ENCODE results near the gene CROCC2.
"Not testable (repeated sequence)": the region's sequence is repeated elsewhere in the genome, so short reads cannot be mapped to it uniquely, and the experiment has no call there.

The CROCC2 gene

DNA sequence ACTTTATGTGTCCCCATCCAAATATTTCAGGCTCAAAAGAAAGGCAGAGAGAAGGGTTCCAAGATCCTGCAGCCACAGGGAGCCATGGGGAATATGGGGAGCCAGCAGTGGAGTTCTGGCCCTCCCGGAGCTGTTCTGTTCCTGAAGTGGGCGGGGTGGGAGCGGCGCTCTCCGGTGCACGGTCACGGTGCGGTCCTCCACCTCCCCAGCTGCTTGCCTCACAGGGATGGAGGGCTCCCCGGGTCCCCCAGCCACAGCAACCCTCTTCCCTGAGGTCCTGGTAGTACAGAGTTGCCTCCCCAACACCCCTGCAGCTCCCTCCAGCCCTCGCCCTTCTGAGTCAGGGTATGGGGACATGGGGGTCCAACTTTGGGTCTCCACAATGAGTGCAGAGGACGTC is 66.1 kb downstream of the CROCC2 start:
- no peak for DNase-seq

GRCh38 chr2:240972636-240973521 is 66.7 kb downstream of the CROCC2 start:
- DNase-seq, result peak; percentile 26

- DNase-seq, result no peak
These were observed 68.8 kb downstream of the CROCC2 start for GRCh38 chr2:240974771-240975572.

DNA sequence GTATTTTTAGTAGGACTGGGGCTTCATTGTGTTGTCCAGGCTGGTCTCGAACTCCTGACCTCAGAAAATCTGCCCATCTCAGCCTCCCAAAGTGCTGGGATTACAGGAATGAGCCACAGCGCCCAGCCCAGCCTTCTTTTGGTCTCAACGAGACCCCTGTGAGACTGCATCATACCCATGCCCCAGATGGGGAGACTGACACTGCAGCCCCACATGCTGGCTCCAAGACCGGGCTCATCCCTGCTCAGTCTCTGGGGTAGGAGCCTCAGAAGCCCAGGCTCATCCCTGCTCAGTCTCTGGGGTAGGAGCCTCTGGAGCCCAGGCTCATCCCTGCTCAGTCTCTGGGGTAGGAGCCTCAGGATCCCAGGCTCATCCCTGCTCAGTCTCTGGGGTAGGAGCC is 69.8 kb downstream of the CROCC2 start:
- DNase-seq, result not testable (repeated sequence)

DNA sequence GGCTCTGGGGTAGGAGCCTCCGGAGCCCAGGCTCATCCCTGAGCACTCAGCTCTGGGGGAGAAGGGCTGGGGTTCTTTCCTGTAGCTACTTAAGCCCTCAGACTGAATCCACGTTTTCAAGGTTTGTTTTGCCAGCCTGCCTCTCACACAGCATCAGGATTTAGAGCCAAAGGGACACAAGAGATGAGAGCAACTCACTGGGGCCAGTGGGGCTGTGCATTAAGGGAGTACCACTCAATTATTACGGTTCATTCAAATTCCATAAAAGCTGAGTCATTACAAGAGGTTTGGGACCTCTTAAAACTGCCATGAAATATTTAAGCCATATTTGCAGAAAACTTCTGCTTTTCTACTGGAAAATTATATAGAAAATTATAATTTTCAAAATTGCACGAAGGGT is 75.1 kb downstream of the CROCC2 start:
- no peak for DNase-seq

GRCh38 chr2:240981871-240982800 is 76.0 kb downstream of the CROCC2 start:
- no peak for DNase-seq

DNA sequence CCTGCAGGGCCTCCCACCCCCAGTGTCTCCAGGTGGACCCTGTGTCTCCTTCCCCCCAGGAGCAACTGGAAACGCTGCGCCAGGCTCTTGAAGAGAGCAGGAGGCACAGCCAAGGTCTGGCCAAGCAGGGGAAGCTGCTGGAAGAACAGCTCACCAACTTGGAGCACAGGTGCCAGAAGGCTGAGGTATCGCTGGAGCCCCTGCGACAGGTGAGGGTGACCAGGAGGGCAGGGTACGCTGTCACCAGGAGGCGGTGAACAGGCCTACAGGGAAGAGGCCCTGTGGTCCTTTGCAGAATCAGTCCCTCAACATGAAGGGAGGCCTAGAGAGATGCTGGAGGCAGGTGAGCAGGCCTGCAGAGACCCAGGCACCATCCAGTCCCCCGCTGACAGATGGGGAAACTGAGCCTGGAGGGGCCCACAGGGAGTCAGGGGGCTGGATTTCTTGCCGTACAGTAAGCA is 76.7 kb downstream of the CROCC2 start:
- DNase-seq, result no peak

GRCh38 chr2:240983361-240983995 is 77.3 kb downstream of the CROCC2 start:
- DNase-seq, result peak; percentile 72

DNA sequence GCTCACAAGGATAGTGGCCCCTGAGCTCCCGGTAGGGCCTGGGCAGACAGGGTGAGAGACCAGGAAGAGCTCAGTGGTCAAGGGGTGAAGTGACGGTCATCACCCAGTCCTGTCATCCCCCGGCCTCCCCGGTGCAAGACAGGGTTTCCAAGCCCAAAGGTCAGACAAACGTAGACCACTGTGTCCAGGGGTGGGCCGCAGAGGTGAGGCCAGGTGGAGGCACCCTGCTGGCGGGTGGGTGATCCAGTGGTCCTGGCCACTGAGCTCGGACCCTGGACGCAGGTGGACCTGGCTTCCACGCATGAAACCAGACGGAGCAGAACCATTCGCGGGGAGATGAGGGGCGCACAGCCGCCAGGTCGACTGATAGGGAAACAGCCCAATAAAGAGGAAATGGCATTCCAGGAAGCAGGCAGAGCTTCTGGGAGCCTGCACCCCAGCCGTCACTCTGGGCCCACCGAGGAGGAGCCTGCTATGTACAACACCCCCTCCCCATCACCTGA is 77.9 kb downstream of the CROCC2 start:
- DNase-seq, result no peak

- DNase-seq, result no peak
These were observed 80.0 kb downstream of the CROCC2 start for GRCh38 chr2:240985881-240986786.

DNA sequence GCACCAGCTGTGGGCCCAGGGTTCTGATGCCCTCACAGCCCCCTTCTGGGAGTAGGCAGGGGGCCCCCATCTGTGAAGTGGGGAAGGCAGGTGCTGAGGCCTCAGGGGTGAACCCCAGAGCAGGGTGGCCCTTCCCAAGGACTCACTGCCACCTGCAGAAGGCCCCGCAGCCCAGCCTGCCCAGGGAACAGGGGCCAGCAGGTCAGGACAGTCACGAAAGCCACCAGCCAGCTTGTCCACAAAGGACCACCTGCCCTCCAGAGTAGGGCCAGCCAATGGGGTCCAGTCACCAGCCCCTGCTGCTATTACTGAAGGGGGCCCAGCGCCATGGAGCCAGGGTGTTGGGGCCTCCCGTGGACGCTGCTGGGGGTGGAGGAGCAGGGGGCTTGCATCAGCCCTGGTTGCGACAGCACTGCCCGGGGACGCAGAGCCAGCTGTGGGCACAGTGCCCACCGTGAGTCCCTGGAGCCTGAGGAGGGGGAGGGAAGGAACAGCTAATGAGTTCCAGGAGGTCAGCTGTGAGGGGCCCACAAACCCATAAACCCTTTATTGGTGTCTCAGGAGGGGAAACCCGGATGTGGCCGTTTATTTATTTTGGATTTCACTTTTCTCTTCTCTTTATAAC is 80.8 kb downstream of the CROCC2 start:
- DNase-seq, result no peak

DNA sequence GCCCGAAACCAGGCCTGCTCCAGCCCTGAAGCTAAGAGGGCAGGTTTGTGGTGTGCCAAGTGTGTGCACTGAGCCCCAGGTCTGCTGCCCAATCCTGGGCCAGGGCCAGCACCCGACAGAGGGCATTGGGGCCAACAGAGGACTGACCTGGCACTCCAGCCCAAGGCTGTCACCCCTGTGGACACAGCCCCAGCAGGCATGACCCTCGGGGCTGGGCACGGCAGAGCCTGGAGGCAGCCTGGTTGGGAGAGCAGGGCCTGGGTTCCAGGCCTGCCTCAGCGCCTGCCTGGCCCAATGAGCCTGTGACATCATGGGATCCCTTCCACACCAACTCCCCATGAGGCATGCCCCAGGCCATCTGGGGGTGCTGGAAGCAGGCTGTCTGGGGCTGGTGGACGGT is 81.5 kb downstream of the CROCC2 start:
- no peak for DNase-seq

DNA sequence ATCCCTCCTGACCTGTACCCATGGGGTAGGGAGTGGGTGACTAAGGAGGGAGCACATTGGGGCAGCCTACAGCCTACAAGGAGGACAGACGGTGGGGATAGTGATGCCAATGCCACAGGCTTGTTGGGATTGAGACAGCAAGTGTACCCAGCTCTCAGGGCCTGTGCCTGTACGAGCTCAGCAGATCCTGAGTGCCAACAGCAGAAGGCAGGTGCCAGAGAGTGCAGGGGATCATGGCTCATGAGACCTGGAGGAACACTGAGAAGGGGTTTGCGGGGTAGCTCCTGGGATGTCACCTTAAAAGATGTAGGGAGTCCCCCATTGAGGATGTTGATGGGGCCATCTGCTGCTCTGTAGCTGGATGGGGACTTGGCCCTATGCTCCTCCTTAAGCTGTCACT is 82.0 kb downstream of the CROCC2 start:
- DNase-seq, result no peak

DNA sequence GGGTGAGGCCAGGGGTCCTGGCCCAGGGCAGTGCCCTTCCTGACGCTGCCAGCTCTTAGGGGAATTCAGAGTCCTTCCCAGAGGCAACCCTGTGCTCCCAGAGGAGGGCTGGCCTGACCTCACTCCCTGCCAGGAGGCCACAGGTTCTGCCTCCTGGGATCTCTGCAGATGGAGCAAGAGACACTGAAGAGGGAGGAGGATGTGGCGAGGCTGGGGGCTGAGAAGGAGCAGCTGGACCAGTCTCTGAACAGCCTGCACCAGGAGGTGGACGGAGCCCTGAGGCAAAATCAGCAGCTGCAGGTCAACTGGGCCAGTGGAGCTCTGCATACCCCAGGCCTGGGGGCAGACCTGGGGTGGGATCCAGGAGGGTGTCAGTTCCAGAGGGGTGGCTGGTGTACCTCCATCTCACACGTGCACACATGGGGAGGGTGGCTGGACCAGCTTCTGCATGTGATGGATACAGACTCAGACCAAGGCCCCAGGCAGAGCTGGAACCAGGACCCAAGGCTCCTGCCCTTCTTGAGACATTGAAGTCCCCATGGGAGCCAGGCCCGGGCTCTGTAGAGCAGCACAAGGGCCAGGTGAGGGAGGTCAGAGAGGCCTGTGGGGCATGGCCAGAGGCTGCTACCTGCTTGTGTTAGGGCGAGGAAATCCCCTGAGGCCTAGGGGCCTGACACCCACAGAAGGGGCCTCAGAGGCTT is 82.6 kb downstream of the CROCC2 start:
- no peak for DNase-seq

GRCh38 chr2:240989451-240990265 is 83.5 kb downstream of the CROCC2 start:
- DNase-seq, result no peak

GRCh38 chr2:240990266-240990529 is 84.1 kb downstream of the CROCC2 start:
- DNase-seq, result no peak

DNA sequence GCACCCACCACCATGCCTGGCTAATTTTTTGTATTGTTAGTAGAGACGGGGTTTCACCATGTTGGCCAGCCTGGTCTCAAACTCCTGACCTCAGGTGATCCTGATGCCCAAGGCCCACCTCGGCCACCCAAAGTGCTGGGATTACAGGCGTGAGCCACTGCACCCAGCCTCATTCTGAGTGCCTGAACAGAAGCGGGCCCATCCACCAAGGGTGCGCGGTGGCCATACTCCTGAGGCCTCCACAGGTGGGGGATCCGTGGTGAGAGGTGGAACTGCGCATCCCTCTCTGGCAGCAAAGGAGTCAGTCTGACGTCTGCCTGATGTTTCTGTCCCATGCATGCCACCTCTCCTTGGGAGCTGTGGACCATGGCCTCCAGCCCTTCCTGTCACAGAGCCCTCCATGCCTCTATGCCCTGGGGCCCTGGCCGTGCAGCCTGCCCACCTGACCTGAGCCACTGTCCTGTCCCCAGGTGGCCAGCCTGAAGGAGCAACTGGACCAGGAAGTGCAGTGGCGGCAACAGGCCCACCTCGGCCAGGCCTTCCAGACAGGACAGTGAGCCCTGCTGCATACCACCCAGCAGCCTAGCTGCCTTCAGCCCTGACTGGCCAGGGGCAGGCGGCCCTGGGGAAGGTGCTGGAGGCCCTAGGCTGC is 84.7 kb downstream of the CROCC2 start:
- DNase-seq, result no peak

DNA sequence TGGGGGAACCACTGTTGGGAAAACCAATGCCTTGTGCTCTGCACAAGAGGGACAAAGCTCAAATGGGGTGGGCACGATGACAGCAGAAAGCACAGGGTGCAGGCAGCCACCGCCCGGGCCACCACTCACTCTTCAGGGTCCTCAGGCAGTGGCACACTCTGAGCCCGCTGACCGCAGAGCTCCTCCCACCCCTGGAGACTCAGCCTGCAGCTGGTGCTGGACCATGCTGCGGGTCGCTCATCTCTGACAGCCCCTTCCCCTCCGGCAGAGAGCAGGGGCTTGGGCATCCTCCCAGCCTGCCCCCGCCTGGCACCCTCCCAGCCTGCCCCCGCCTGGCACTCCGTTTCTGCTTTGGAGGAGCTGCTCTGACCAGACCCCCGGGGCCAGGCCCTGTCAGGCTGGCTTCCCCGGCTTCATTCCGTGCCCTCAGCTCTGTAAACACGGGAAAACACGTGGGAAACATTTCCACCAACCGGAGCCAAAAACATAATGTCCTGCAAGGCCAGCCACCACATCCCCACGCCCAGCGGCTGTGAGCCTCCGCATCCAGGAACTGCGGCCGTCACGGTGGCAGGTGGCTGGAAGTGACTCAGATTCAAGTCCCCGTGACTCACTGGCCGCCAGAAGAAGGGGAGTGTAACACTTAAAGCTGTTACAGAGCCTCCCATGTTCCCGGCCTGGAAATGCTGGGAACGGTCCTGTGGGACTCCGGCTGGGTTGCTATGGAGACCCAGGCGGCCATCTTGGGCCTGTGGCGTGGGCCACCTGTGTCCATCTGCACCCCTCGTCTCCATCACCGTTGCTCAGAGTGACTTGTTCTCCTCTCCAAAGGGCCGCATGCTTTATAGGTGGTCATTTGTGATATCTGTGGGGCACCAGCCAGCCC is 85.5 kb downstream of the CROCC2 start:
- peak; percentile 23 for DNase-seq

All from NCI-H345 (cell line).